Measurements from ENCODE around the gene SLC24A2.
"Not testable (repeated sequence)": the region's sequence is repeated elsewhere in the genome, so short reads cannot be mapped to it uniquely, and the experiment has no call there.

SLC24A2 gene

GRCh38 chr9:19788614-19789271, at the start of gene SLC24A2:
SLC24A2 (minus strand) TSS chr9:19789037.
- TF ChIP-seq EZH2 (IDR thresholded peaks at IDR 0.05; ENCODE audit: borderline replicate concordance, low read length) (no peak), CTCF (IDR thresholded peaks at IDR 0.05; ENCODE audit: low read length) (no peak)
- H3K4me2 ChIP-seq (ENCODE audit: low read length) = no peak within 1 kb of the TSS

GRCh38 chr9:19833331-19833730, 44.5 kb upstream of the SLC24A2 start:
- not testable (repeated sequence) for H3K9me3 ChIP-seq (ENCODE audit: low read length); H3K9ac ChIP-seq (ENCODE audit: low read length); H4K20me1 ChIP-seq (ENCODE audit: insufficient read depth, low read length); H3K9me2 ChIP-seq (ENCODE audit: low read depth, low read length); H3F3A ChIP-seq (ENCODE audit: insufficient read depth, low read length); H3K79me2 ChIP-seq (ENCODE audit: insufficient read depth, low read length); H3K27ac ChIP-seq (ENCODE audit: low read depth, low read length, poor library complexity, severe bottlenecking); H3K36me3 ChIP-seq (ENCODE audit: insufficient read depth, low read length); H3K4me1 ChIP-seq (ENCODE audit: insufficient read depth, low read length, severe bottlenecking); H2AFZ ChIP-seq (ENCODE audit: low read length); H3K27me3 ChIP-seq (ENCODE audit: insufficient read depth, low read length); H3K4me3 ChIP-seq (ENCODE audit: low read depth, low read length, poor library complexity, severe bottlenecking); H3K4me2 ChIP-seq (ENCODE audit: low read length)

More at GRCh38 chr9:19788614-19789271, at the start of gene SLC24A2:
- H4K20me1 ChIP-seq (ENCODE audit: insufficient read depth, low read length) = no peaks in the 10 kb centered on the region
- H3K36me3 ChIP-seq (ENCODE audit: insufficient read depth, low read length) = no peaks in the 10 kb centered on the region
- H3K27ac ChIP-seq (ENCODE audit: low read depth, low read length, poor library complexity, severe bottlenecking) = no peak within 1 kb of the TSS
- no peaks in the 10 kb centered on the region for H3K9me3 ChIP-seq (ENCODE audit: low read length)
- H3K4me1 ChIP-seq (ENCODE audit: insufficient read depth, low read length, severe bottlenecking) = no peaks in the 10 kb centered on the region
- H3K27me3 ChIP-seq (ENCODE audit: insufficient read depth, low read length) = no peaks in the 10 kb centered on the region
- no peaks in the 10 kb centered on the region for H3K79me2 ChIP-seq (ENCODE audit: insufficient read depth, low read length)
- no peak within 1 kb of the TSS for H3K9ac ChIP-seq (ENCODE audit: low read length)
- H3F3A ChIP-seq (ENCODE audit: insufficient read depth, low read length) = no peaks in the 10 kb centered on the region
- no peak within 1 kb of the TSS for H3K4me3 ChIP-seq (ENCODE audit: low read depth, low read length, poor library complexity, severe bottlenecking)
- no peak within 1 kb of the TSS for H2AFZ ChIP-seq (ENCODE audit: low read length)
- H3K9me2 ChIP-seq (ENCODE audit: low read depth, low read length) = no peaks in the 10 kb centered on the region

- no peaks in the 10 kb centered on the region for H3K27me3 ChIP-seq (ENCODE audit: insufficient read depth, low read length)
- H3K4me3 ChIP-seq (ENCODE audit: low read depth, low read length, poor library complexity, severe bottlenecking) = no peak overlapping the region
- H3K4me1 ChIP-seq (ENCODE audit: insufficient read depth, low read length, severe bottlenecking) = no peaks in the 10 kb centered on the region
- TF ChIP-seq CTCF (IDR thresholded peaks at IDR 0.05; ENCODE audit: low read length) = no peak
- no peak for TF ChIP-seq EZH2 (IDR thresholded peaks at IDR 0.05; ENCODE audit: borderline replicate concordance, low read length)
- no peak overlapping the region for H2AFZ ChIP-seq (ENCODE audit: low read length)
- H3K9me2 ChIP-seq (ENCODE audit: low read depth, low read length) = no peaks in the 10 kb centered on the region
- H3K79me2 ChIP-seq (ENCODE audit: insufficient read depth, low read length) = no peaks in the 10 kb centered on the region
- H3K27ac ChIP-seq (ENCODE audit: low read depth, low read length, poor library complexity, severe bottlenecking) = no peak overlapping the region
- H3K9ac ChIP-seq (ENCODE audit: low read length) = no peak overlapping the region
- H3F3A ChIP-seq (ENCODE audit: insufficient read depth, low read length) = no peaks in the 10 kb centered on the region
- no peaks in the 10 kb centered on the region for H3K36me3 ChIP-seq (ENCODE audit: insufficient read depth, low read length)
- no peaks in the 10 kb centered on the region for H4K20me1 ChIP-seq (ENCODE audit: insufficient read depth, low read length)
- H3K4me2 ChIP-seq (ENCODE audit: low read length) = no peak overlapping the region
- no peaks in the 10 kb centered on the region for H3K9me3 ChIP-seq (ENCODE audit: low read length)
Measured at GRCh38 chr9:19830796-19831195, 42.0 kb upstream of the SLC24A2 start.

- no peak overlapping the region for H2AFZ ChIP-seq (ENCODE audit: low read length)
- no peaks in the 10 kb centered on the region for H3K4me1 ChIP-seq (ENCODE audit: insufficient read depth, low read length, severe bottlenecking)
- no peaks in the 10 kb centered on the region for H3K79me2 ChIP-seq (ENCODE audit: insufficient read depth, low read length)
- H3K27ac ChIP-seq (ENCODE audit: low read depth, low read length, poor library complexity, severe bottlenecking) = no peak overlapping the region
- no peaks in the 10 kb centered on the region for H3K9me3 ChIP-seq (ENCODE audit: low read length)
- H3K4me3 ChIP-seq (ENCODE audit: low read depth, low read length, poor library complexity, severe bottlenecking) = no peak overlapping the region
- no peaks in the 10 kb centered on the region for H3F3A ChIP-seq (ENCODE audit: insufficient read depth, low read length)
- H3K4me2 ChIP-seq (ENCODE audit: low read length) = no peak overlapping the region
- TF ChIP-seq CTCF (IDR thresholded peaks at IDR 0.05; ENCODE audit: low read length) (no peak), EZH2 (IDR thresholded peaks at IDR 0.05; ENCODE audit: borderline replicate concordance, low read length) (no peak)
- no peaks in the 10 kb centered on the region for H4K20me1 ChIP-seq (ENCODE audit: insufficient read depth, low read length)
- no peaks in the 10 kb centered on the region for H3K36me3 ChIP-seq (ENCODE audit: insufficient read depth, low read length)
- no peaks in the 10 kb centered on the region for H3K27me3 ChIP-seq (ENCODE audit: insufficient read depth, low read length)
- H3K9me2 ChIP-seq (ENCODE audit: low read depth, low read length) = no peaks in the 10 kb centered on the region
- H3K9ac ChIP-seq (ENCODE audit: low read length) = no peak overlapping the region
Measured at GRCh38 chr9:19828576-19829109, 39.8 kb upstream of the SLC24A2 start.

Data from OCI-LY1 (cell line).